HUDEP-2 (cell line): Measurements from ENCODE around the gene MAST4.

Experiments used
- DNase-seq, 76 experiments: peaks; one replicate each; lab custom pipeline; 2025; ENCODE audit not compliant: unreplicated experiment in 76 of 76; lab: John Stamatoyannopoulos, UW

The MAST4 gene

GRCh38 chr5:67214707-67215447, 618.7 kb downstream of the MAST4 start:
- DNase-seq = no peak

GRCh38 chr5:67215519-67216471, 619.6 kb downstream of the MAST4 start:
- peak in 33 of 76 experiments; percentile 3 to 54 (median 12) for DNase-seq

- no peak for DNase-seq
Measured at GRCh38 chr5:67216564-67216963, 620.4 kb downstream of the MAST4 start.
